ENCODE results near the gene POLR1C. TPM values are rescaled to one million over a fixed set of nuclear protein-coding genes. Genes with fewer than 3 reads are reported as not detected.

Gene POLR1C
- total RNA-seq, 4 donors from 2014 or later, result 14.7 to 34.3 (median 25.9) TPM

GRCh38 chr6:43511824-43512415, 5.0 kb upstream of the POLR1C start:
- H3K4me1 ChIP-seq, result peaks cover 21 to 67% (median 36%) of the 10 kb centered on the region in 3 donors
- H3K27me3 ChIP-seq, result peaks cover 0 to 29% (median 3%) of the 10 kb centered on the region in 4 donors
- DNase-seq, result no peak
- no peaks in the 10 kb centered on the region for H3K9me3 ChIP-seq
- H3K4me3 ChIP-seq, result no peak overlapping the region
- H3K27ac ChIP-seq, result no peak overlapping the region
- WGBS, 2 donors, result 77 to 84% methylated on average over 4 to 7 of the region's 11 CpGs
- no peak for TF ChIP-seq CTCF (IDR thresholded peaks at IDR 0.05)
- TF ChIP-seq POLR2A (IDR thresholded peaks at IDR 0.05), result no peak
- intact Hi-C loops (cut with DNase I), result no loop called here
- peaks cover 22 to 50% (median 37%) of the 10 kb centered on the region in 3 donors for H3K36me3 ChIP-seq

- WGBS, 2 donors, result 59 to 66% methylated on average over 9 of the region's 9 CpGs
- Histone ChIP-seq H3K4me3 (peak overlapping the region; percentile 75 to 94 (median 87)), H3K4me1 (peaks cover 22 to 55% (median 34%) of the 10 kb centered on the region in 3 donors), H3K27me3 (no peaks in the 10 kb centered on the region), H3K27ac (peak overlapping the region; percentile 90 to 96 (median 92)), H3K9me3 (no peaks in the 10 kb centered on the region), H3K36me3 (peaks cover 38 to 71% (median 47%) of the 10 kb centered on the region in 3 donors)
- no peak for DNase-seq
- TF ChIP-seq POLR2A (IDR thresholded peaks at IDR 0.05) (no peak), CTCF (IDR thresholded peaks at IDR 0.05) (no peak)
- intact Hi-C loops (cut with DNase I), result no loop called here
Measured at GRCh38 chr6:43515808-43516207, 1.1 kb upstream of the POLR1C start.

- peak overlapping the region; percentile 90 to 96 (median 92) for H3K27ac ChIP-seq
- peak overlapping the region; percentile 75 to 94 (median 87) for H3K4me3 ChIP-seq
- intact Hi-C loops (cut with DNase I), result no loop called here
- TF ChIP-seq POLR2A (IDR thresholded peaks at IDR 0.05) (no peak), CTCF (IDR thresholded peaks at IDR 0.05) (no peak)
- DNase-seq, result no peak
- no peaks in the 10 kb centered on the region for H3K9me3 ChIP-seq
- no peaks in the 10 kb centered on the region for H3K27me3 ChIP-seq
- peaks cover 22 to 50% (median 32%) of the 10 kb centered on the region in 3 donors for H3K4me1 ChIP-seq
- 1% methylated on average over 9 to 10 of the region's 10 CpGs for WGBS, 2 donors
- H3K36me3 ChIP-seq, result peaks cover 41 to 72% (median 50%) of the 10 kb centered on the region in 3 donors
Measured at GRCh38 chr6:43516367-43516696, 557 bp upstream of the POLR1C start.

GRCh38 chr6:43517505-43518357, 842 bp downstream of the POLR1C start:
- Histone ChIP-seq H3K27me3 (no peaks in the 10 kb centered on the region), H3K4me1 (peaks cover 22 to 50% (median 32%) of the 10 kb centered on the region in 3 donors), H3K4me3 (peak overlapping the region; percentile 75 to 94 (median 87)), H3K36me3 (peaks cover 29 to 72% (median 50%) of the 10 kb centered on the region in 3 donors), H3K27ac (peak overlapping the region; percentile 90 to 96 (median 92)), H3K9me3 (no peaks in the 10 kb centered on the region)
- TF ChIP-seq POLR2A (IDR thresholded peaks at IDR 0.05) (no peak), CTCF (IDR thresholded peaks at IDR 0.05) (no peak)
- intact Hi-C loops (cut with DNase I), result no loop called here
- WGBS, 2 donors, result 2 to 3% methylated on average over 10 of the region's 10 CpGs
- DNase-seq, result no peak

- intact Hi-C loops (cut with DNase I), result no loop called here
- TF ChIP-seq CTCF (IDR thresholded peaks at IDR 0.05) (no peak), POLR2A (IDR thresholded peaks at IDR 0.05) (no peak)
- Histone ChIP-seq H3K27ac (no peak overlapping the region), H3K27me3 (no peaks in the 10 kb centered on the region), H3K4me1 (peaks cover 22 to 37% (median 24%) of the 10 kb centered on the region in 3 donors), H3K36me3 (peaks cover 30 to 72% (median 49%) of the 10 kb centered on the region in 3 donors), H3K4me3 (no peak overlapping the region), H3K9me3 (no peaks in the 10 kb centered on the region)
- WGBS, 2 donors, result 83 to 84% methylated on average over 4 to 7 of the region's 8 CpGs
- DNase-seq, result no peak
Measured at GRCh38 chr6:43520097-43520496, 3.2 kb downstream of the POLR1C start.
